WERI-Rb-1 (cell line): ENCODE data around the gene FABP1.

Source experiments
- DNase-seq: peaks from one replicate; pipeline ENCODE4 v3.0.0-alpha.2; 2020
- H3K27ac ChIP-seq: fragments of 250-450 bp; sonication (Bioruptor Pico); 2 replicates; pipeline ENCODE4 v1.5.1; 2020; ENCODE audit warnings: mild to moderate bottlenecking, moderate library complexity
- H3K27me3 ChIP-seq: fragments of 250-450 bp; sonication (Bioruptor Pico); 2 replicates; pipeline ENCODE4 v1.5.1; 2021; ENCODE audit warnings: mild to moderate bottlenecking, low read depth, moderate library complexity; ENCODE audit not compliant: insufficient read depth, severe bottlenecking
- H3K36me3 ChIP-seq: fragments of 250-450 bp; sonication (Bioruptor Pico); 2 replicates; pipeline ENCODE4 v1.5.1; 2020; ENCODE audit warnings: mild to moderate bottlenecking, moderate library complexity
- H3K4me3 ChIP-seq: 2 replicates; pipeline ENCODE4 v1.5.1; 2011; ENCODE audit warnings: low read depth, mild to moderate bottlenecking, control low read depth, low read length
- H3K9me3 ChIP-seq: fragments of 250-450 bp; sonication (Bioruptor Pico); 2 replicates; pipeline ENCODE4 v1.5.1; 2021; ENCODE audit warnings: mild to moderate bottlenecking, moderate library complexity; ENCODE audit not compliant: severe bottlenecking
- TF ChIP-seq, protein P1 (sequence below): IDR thresholded peaks from 2 replicates; pipeline ENCODE4 v1.5.1; 2011; ENCODE audit warnings: low read depth, mild to moderate bottlenecking, control low read depth, inconsistent platforms, low read length

FABP1 gene

DNA sequence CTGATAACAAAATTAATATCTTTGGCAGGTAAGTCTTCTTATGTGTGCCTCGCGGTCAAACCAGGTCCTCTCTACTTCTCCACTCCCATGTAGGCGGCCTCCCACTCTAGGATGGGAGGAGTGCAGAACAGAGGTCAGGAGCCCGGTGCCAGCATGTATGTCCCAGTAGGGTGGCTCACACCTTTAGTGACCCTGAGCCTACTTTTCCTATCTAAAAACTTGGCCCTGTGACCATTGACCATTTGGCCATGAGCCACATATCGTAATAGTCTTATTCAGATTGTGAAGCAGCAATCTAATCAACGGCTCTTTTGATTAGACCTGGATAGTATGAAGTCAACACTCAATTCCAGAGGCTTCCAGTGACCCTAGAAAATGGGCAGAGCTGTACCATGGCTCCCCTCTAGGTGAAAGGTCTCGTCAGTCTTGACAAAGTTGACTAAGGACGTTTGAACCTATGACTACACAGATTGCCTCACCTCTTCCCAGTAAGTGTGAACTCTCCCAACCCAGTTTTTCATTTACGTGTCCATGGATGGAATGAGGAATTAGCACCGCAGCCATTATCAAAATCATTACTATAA is 17.1 kb upstream of the FABP1 start:
- Histone ChIP-seq H3K4me3 (no peak overlapping the region), H3K9me3 (no peaks in the 10 kb centered on the region), H3K36me3 (no peaks in the 10 kb centered on the region), H3K27me3 (peaks cover 39% of the 10 kb centered on the region), H3K27ac (no peak overlapping the region)
- DNase-seq, result no peak
- TF ChIP-seq, protein P1, sequence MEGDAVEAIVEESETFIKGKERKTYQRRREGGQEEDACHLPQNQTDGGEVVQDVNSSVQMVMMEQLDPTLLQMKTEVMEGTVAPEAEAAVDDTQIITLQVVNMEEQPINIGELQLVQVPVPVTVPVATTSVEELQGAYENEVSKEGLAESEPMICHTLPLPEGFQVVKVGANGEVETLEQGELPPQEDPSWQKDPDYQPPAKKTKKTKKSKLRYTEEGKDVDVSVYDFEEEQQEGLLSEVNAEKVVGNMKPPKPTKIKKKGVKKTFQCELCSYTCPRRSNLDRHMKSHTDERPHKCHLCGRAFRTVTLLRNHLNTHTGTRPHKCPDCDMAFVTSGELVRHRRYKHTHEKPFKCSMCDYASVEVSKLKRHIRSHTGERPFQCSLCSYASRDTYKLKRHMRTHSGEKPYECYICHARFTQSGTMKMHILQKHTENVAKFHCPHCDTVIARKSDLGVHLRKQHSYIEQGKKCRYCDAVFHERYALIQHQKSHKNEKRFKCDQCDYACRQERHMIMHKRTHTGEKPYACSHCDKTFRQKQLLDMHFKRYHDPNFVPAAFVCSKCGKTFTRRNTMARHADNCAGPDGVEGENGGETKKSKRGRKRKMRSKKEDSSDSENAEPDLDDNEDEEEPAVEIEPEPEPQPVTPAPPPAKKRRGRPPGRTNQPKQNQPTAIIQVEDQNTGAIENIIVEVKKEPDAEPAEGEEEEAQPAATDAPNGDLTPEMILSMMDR, result no peak

DNA sequence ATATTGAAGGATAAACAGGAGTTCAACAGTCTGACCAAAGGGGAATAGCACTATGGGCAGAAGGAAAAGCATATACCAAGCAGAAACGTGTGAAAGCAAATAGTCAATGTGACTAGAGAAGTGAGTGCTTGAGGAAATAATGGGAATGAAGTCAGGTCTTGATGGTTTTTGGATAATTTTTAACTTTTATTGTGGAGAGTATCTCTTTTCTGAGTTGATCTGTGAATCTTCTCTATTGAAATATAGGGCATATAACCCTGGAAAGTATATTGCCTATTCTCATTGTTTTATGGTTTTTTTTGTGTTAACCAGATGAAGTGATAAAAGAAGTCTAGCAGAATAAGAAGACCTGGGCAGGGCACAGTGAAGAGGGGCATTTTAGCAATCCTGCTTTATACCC is 16.4 kb upstream of the FABP1 start:
- no peak for DNase-seq
- Histone ChIP-seq H3K4me3 (no peak overlapping the region), H3K27ac (no peak overlapping the region), H3K27me3 (peaks cover 47% of the 10 kb centered on the region), H3K9me3 (no peaks in the 10 kb centered on the region), H3K36me3 (no peaks in the 10 kb centered on the region)
- TF ChIP-seq, protein P1, result no peak

DNA sequence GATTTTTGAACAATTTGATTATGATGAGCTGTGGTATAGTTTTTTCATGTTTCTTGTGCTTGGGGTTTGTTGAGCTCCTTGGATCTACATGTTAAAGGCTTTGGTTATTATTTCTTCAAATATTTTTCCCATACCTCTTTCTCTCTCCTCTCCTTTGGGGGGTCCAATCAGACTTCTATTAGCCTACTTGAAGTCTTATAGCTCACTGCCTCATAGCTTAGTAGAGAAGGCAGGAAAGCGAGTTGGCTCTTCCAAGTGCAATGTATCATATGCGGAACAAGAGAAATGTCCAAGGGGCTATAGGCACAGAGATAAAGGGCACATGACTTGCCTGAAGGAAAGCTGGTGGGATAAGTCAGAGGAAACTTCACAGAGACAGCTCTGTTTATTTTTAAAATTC is 14.1 kb upstream of the FABP1 start:
- Histone ChIP-seq H3K4me3 (no peak overlapping the region), H3K9me3 (no peaks in the 10 kb centered on the region), H3K36me3 (no peaks in the 10 kb centered on the region), H3K27ac (no peak overlapping the region), H3K27me3 (peaks cover 67% of the 10 kb centered on the region)
- DNase-seq, result no peak
- TF ChIP-seq, protein P1, result no peak

DNA sequence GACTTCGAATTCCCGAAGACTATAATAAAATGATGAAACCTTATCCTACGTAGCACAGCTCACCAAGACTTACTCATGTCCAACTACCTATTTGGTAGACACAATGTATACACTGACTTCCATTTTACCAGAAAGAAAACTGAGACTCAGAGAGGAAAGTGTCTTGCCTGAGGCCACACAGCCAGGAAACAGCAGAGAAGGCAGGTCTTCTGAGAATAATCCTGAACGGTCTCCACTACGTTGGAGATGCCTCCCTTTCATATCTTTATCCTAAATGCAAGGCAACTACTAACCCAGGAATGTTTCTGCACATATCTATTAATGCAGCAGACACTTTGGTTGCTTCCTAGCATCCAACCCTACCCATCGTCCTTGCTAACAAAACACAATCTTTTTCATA is 11.9 kb upstream of the FABP1 start:
- Histone ChIP-seq H3K27me3 (peaks cover 69% of the 10 kb centered on the region), H3K4me3 (no peak overlapping the region)

DNA sequence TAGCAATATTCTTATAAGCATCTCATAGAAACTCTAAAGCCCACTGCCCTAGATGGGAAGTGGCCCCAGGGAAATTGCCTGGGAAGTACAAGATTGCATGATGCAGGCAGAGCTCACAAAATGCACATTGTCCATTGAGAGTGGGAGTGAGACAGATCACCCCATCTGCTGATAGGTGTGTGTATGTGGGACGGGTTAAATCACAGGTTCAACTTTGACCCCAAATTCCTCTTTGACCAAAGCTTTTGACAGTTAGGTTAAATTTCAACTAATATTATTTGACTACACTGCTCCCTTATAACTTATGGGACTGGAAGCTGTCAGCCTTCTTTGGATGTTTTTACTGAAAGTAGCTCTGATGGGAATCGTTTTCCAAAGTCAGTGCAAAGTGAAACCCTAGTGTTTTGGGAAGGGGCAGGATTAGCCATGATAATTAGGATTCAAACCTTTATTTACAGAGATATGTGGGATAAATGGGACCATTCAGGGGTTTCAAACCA is 11.4 kb upstream of the FABP1 start:
- no peak overlapping the region for H3K4me3 ChIP-seq
- TF ChIP-seq, protein P1, result no peak
- DNase-seq, result no peak
- H3K27me3 ChIP-seq, result peaks cover 69% of the 10 kb centered on the region
- H3K27ac ChIP-seq, result no peak overlapping the region
- H3K9me3 ChIP-seq, result no peaks in the 10 kb centered on the region
- no peaks in the 10 kb centered on the region for H3K36me3 ChIP-seq

More for the DNA sequence above, 11.9 kb upstream of the FABP1 start:
- Histone ChIP-seq H3K36me3 (no peaks in the 10 kb centered on the region), H3K27ac (no peak overlapping the region), H3K9me3 (no peaks in the 10 kb centered on the region)
- TF ChIP-seq, protein P1, result no peak
- DNase-seq, result no peak

DNA sequence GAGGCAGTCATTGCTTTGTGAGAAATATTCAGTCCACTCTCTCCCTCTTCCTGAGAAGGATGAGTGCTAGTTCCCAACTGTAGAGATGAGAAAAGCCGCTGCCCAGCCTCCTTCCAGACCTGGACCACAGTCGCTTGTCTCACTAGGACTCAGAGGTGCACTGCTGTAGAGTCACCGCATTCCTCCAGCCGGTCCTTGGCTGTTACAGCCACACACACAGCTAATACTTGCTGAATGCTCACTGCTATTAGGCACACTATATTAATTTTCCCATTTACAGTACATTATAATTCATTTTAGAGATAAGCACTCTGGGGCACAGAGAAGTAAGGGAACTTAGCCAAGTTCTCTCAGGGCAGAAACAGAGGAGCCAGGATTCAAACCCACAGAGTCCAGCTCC is 10.0 kb upstream of the FABP1 start:
- DNase-seq, result no peak
- Histone ChIP-seq H3K4me3 (no peak overlapping the region), H3K9me3 (no peaks in the 10 kb centered on the region), H3K27ac (no peak overlapping the region), H3K27me3 (peaks cover 68% of the 10 kb centered on the region), H3K36me3 (no peaks in the 10 kb centered on the region)
- TF ChIP-seq, protein P1, result no peak
